K562 (cell line): ENCODE measurements around the gene TTYH2. TPM values are rescaled to one million over a fixed set of nuclear protein-coding genes. Genes with fewer than 3 reads are reported as not detected.

ENCODE experiments used
- ATAC-seq: fragments of 200-7000 bp; cut with Tn5 transposase; 3 replicates; pipeline ENCODE4 v1.9.1; 2020; ENCODE audit warnings: moderate library complexity
- BruUV-seq: library from RNA; stranded (reverse); fragments of 400-500 nt; replicated peaks from 2 replicates; lab custom pipeline; 2021; lab: Mats Ljungman, UMichigan
- CTCF ChIA-PET: fragments of 300-600 bp; formaldehyde crosslinking; extraction: SDS; loops from one replicate; lab custom pipeline; 2021; ENCODE audit warnings: low intra/inter-chr PET ratio; lab: Yijun Ruan, JAX
- POLR2A ChIA-PET: fragments of 300-600, 350-650 bp; sonication (Branson Sonifier 250); formaldehyde crosslinking; extraction: SDS; loops from one replicate; lab custom pipeline; 2021; ENCODE audit warnings: antibody characterized with exemption, inconsistent platforms; lab: Yijun Ruan, JAX
- DNase-seq, 4 experiments: peaks; one replicate each; pipeline versions ENCODE4 v3.0.0 to v3.0.0-alpha.2; 2011 to 2018; ENCODE audit warnings: low spot score in 3 of 4, mixed read lengths in 3 of 4; ENCODE audit errors: extremely low read depth in 1 of 4
- FAIRE-seq: peaks from 2 replicates; lab custom pipeline; 2011; peaks lifted over from hg19 to GRCh38; lab: Jason Lieb, UNC
- H2AFZ ChIP-seq: 2 replicates; pipeline ENCODE4 v1.6.0; 2011; ENCODE audit warnings: low read depth, low read length, control low read depth, inconsistent platforms
- H3K27ac ChIP-seq: fragments of 200-600 bp; 3 replicates; pipeline ENCODE4 v1.8.0; 2011; ENCODE audit warnings: low read depth, mild to moderate bottlenecking, control low read depth, inconsistent platforms, low read length, moderate library complexity, mixed read lengths; ENCODE audit errors: extremely low read depth
- H3K27me3 ChIP-seq, 2 experiments: fragments of 300-600 bp in 1 of 2; 2 replicates in 1 of 2; 3 replicates in 1 of 2; pipeline versions ENCODE4 v1.6.0 to v1.8.0; 2011; ENCODE audit warnings: inconsistent platforms in 2 of 2, low read length in 2 of 2, mild to moderate bottlenecking in 1 of 2, mixed read lengths in 1 of 2, moderate library complexity in 1 of 2; ENCODE audit not compliant: control insufficient read depth in 2 of 2, insufficient read depth in 2 of 2
- H3K36me3 ChIP-seq: fragments of 300-600 bp; 3 replicates; pipeline ENCODE4 v1.8.0; 2011; ENCODE audit warnings: mild to moderate bottlenecking, low read length, inconsistent platforms; ENCODE audit not compliant: control insufficient read depth, insufficient read depth
- H3K4me1 ChIP-seq, 2 experiments: fragments of 200-600 bp in 1 of 2; replicated peaks in 1 of 2; 2 replicates in 1 of 2; 3 replicates in 1 of 2; pipeline versions ENCODE4 v1.5.1 to v1.8.0; 2011; ENCODE audit warnings: inconsistent platforms in 2 of 2, low read length in 2 of 2, mild to moderate bottlenecking in 1 of 2, mixed read lengths in 1 of 2, moderate library complexity in 1 of 2; ENCODE audit not compliant: control insufficient read depth in 2 of 2, insufficient read depth in 2 of 2
- H3K4me2 ChIP-seq: 2 replicates; pipeline ENCODE4 v1.6.1; 2011; ENCODE audit warnings: low read length, control low read depth, inconsistent platforms, mixed read lengths; ENCODE audit not compliant: insufficient read depth
- H3K4me3 ChIP-seq: fragments of 200-600 bp; sonication (generic), shearing (Covaris generic); 2 replicates; pipeline ENCODE4 v1.5.1; 2016; ENCODE audit warnings: control low read depth, inconsistent platforms
- H3K79me2 ChIP-seq: fragments of 200-600 bp; 3 replicates; pipeline ENCODE4 v1.8.0; 2011; ENCODE audit warnings: low read length, inconsistent platforms; ENCODE audit not compliant: control insufficient read depth, insufficient read depth
- H3K9ac ChIP-seq, 2 experiments: 2 replicates each; pipeline versions ENCODE4 v1.6.0 to v1.6.1; 2011; ENCODE audit warnings: low read depth in 2 of 2, low read length in 2 of 2, control low read depth in 1 of 2, inconsistent platforms in 1 of 2, mild to moderate bottlenecking in 1 of 2, mixed read lengths in 1 of 2; ENCODE audit not compliant: insufficient read depth in 1 of 2
- H3K9me1 ChIP-seq: one replicate; pipeline ENCODE4 v1.6.0; 2011; ENCODE audit warnings: inconsistent platforms, mild to moderate bottlenecking, low read length, moderate library complexity; ENCODE audit not compliant: control insufficient read depth, insufficient read depth
- H3K9me3 ChIP-seq: replicated peaks from 2 replicates; pipeline ENCODE4 v1.5.1; 2011; ENCODE audit warnings: low read depth, low read length, inconsistent platforms; ENCODE audit not compliant: control insufficient read depth, insufficient read depth
- H4K20me1 ChIP-seq: replicated peaks from 2 replicates; pipeline ENCODE4 v1.6.1; 2011; ENCODE audit warnings: low read length, inconsistent platforms, mixed read lengths; ENCODE audit not compliant: control insufficient read depth, insufficient read depth
- CEBPG ChIP-seq, 3 experiments: fragments of 200-800 bp in 1 of 3; sonication (Bioruptor generic) in 1 of 3; sonication (generic) in 1 of 3; formaldehyde crosslinking in 1 of 3; IDR thresholded peaks in 2 of 3; conservative IDR thresholded peaks in 1 of 3; 2 replicates each; pipeline versions ENCODE4 v1.6.1 to v1.8.0; 2016 to 2022; ENCODE audit warnings: missing compliant biosample characterization in 2 of 3, missing genetic modification characterization in 2 of 3, mild to moderate bottlenecking in 1 of 3, missing genetic modification reagents in 1 of 3
- MBD1 ChIP-seq: fragments of 250-450 bp; sonication (Bioruptor Pico); IDR thresholded peaks from 2 replicates; pipeline ENCODE4 v1.8.0; 2022; ENCODE audit warnings: inconsistent platforms
- WGBS: fragments of 100-300 bp; shearing (Covaris generic); methylation state at CpG from one replicate; pipeline ENCODE4 v1.1.6; 2016; ENCODE audit warnings: low coverage, mixed read lengths; ENCODE audit not compliant: insufficient coverage; ENCODE audit errors: missing lambda C conversion rate; 5-methylcytosine and 5-hydroxymethylcytosine counted together
- in situ Hi-C: fragments of 300-500 bp; cut with MboI; formaldehyde crosslinking; loops from 4 replicates; pipeline ENCODE4 v1.15.0; 2018; ENCODE audit warnings: inconsistent platforms, mixed read lengths
- intact Hi-C: fragments of 100-400 bp; cut with micrococcal nuclease; formaldehyde crosslinking; loops from 2 replicates; pipeline ENCODE4 v1.14.2; 2022
- polyA plus RNA-seq, 8 experiments: library from polyadenylated mRNA; depleted of rRNA in 4 of 8; stranded (reverse) in 5 of 8; unstranded in 3 of 8; fragments of >200 nt; fragmentation: Nextera tagmentation in 2 of 8; fragmentation: Illumina TruSeq in 1 of 8; extraction: Ambion mirVana in 2 of 8; extraction: Trizol in 1 of 8; gene quantifications; 2 replicates each; pipeline versions ENCODE4 v1.2.1 to v1.2.3, GENCODE V29; 2011 to 2014; ENCODE audit warnings: inconsistent platforms in 1 of 8, missing spikeins in 1 of 8
- total RNA-seq, 7 experiments: library from RNA; depleted of rRNA in 6 of 7; stranded (reverse); fragments of >200 nt in 6 of 7; fragmentation: Illumina TruSeq in 2 of 7; extraction: Trizol in 2 of 7; gene quantifications; 2 replicates each; pipeline versions ENCODE4 v1.2.1 to v1.2.3, GENCODE V29; 2011 to 2021; ENCODE audit warnings: low replicate concordance in 1 of 7
- TF ChIP-seq, protein P1 (sequence below): fragments of 250-450 bp; sonication (Bioruptor Pico); IDR thresholded peaks from 2 replicates; pipeline ENCODE4 v1.9.0; 2021; ENCODE audit warnings: mild to moderate bottlenecking, inconsistent platforms

TTYH2 gene
- total and polyA plus RNA-seq, 9 of the 15 experiments (the other 6 are each of a cell fraction or from before 2014, with no cell fraction given): 0.03 to 2.0 (median 0.91) TPM

DNA sequence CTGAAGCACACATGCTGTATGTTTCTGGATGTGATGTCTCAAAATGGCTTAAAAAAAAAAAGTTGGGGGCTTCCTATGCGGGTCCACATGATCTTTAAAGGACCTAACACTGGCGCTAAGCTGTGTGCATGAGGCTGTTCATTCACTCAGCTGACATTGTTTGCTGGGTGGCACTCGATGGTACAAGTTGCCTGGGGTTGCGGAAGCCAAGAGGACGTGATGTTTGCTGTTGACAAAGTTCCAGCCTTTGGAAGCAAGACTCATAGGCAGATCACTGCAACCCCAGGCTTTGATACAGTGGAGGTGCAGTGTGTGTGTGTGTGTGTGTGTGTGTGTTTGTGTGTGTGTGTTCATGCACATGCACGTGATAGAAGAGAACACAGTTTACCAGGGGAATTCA lies 31.2 kb downstream of the TTYH2 start:
- BruUV-seq: no TSS peak
- POLR2A ChIA-PET: no interaction called here
- Histone ChIP-seq H2AFZ (no peak overlapping the region), H3K9ac (no peak overlapping the region), H3K4me2 (no peak overlapping the region), H3K9me3 (no peaks in the 10 kb centered on the region), H4K20me1 (no peaks in the 10 kb centered on the region), H3K4me3 (no peak overlapping the region), H3K9me1 (no peaks in the 10 kb centered on the region), H3K79me2 (no peaks in the 10 kb centered on the region), H3K4me1 (peaks cover 0 to 17% of the 10 kb centered on the region in 2 experiments; a peak in 2 of 5 replicates), H3K27ac (no peak overlapping the region), H3K36me3 (no peaks in the 10 kb centered on the region), H3K27me3 (peaks cover 0 to 30% of the 10 kb centered on the region in 2 experiments; a peak in 2 of 5 replicates)
- TF ChIP-seq, protein P1, sequence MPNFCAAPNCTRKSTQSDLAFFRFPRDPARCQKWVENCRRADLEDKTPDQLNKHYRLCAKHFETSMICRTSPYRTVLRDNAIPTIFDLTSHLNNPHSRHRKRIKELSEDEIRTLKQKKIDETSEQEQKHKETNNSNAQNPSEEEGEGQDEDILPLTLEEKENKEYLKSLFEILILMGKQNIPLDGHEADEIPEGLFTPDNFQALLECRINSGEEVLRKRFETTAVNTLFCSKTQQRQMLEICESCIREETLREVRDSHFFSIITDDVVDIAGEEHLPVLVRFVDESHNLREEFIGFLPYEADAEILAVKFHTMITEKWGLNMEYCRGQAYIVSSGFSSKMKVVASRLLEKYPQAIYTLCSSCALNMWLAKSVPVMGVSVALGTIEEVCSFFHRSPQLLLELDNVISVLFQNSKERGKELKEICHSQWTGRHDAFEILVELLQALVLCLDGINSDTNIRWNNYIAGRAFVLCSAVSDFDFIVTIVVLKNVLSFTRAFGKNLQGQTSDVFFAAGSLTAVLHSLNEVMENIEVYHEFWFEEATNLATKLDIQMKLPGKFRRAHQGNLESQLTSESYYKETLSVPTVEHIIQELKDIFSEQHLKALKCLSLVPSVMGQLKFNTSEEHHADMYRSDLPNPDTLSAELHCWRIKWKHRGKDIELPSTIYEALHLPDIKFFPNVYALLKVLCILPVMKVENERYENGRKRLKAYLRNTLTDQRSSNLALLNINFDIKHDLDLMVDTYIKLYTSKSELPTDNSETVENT (CRISPR knock-in tag): no peak
- TF ChIP-seq MBD1 (CRISPR knock-in tag): no peak
- no peak for TF ChIP-seq CEBPG (CRISPR knock-in tag; IDR thresholded peaks at IDR 0.05)
- no peak for TF ChIP-seq CEBPG (tag; conservative IDR thresholded peaks at IDR 0.05 in 1 of 2, IDR thresholded peaks at IDR 0.05 in 1 of 2)
- WGBS: 16% methylated on average over 6 of the region's 6 CpGs
- intact Hi-C loops (no loop called here), in situ Hi-C loops (no loop called here)
- no peak for ATAC-seq
- FAIRE-seq: no peak
- CTCF ChIA-PET: no interaction called here
- DNase-seq: no peak
